ENCODE data around the gene CTSK. TPM values are rescaled to one million over a fixed set of nuclear protein-coding genes. Genes with fewer than 3 reads are reported as not detected.

Gene CTSK
- total RNA-seq, 4 donors from 2014 or later: 16.1 to 76.2 (median 36.8) TPM

DNA sequence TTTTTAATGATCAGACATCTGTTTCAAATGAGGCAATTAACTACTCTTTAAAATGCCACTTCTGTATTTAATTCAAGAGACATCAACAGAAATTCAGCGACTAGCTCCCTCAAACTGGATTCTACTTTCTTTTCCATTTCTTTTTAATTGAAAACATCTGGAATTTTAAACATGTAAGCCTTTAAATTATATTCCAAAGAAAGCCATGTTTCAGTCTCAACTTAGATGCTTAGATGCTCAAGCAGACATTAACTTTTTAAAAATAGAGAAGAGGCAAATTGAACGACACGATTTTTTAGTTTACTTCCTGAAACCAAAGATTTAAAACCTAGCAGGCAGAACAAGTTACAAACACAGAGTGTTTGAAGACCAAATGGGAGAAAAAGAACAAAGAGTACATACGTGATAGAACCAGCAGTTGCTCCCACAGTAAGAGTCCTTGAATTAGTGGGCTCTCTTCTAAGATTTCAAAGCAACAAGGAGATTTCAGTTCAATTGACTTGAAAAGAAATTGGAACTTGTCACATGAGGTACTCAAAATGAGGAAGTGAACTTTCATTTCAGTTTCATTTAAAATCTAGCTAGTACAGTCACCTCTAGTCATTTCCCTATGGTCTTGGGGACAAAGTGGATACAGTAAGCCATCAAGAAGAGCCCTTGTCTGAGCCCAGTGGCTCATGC lies 42.6 kb downstream of the CTSK start, which contains the start of gene CTSS:
Gene CTSS, minus strand, starts transcription at position 483 of the 681 bp plus-strand sequence. CDS start 1,015 bp downstream, outside the sequence.
- Histone ChIP-seq H3K27ac (peak within 1 kb of the TSS in 2 of 3 donors; percentile 18 to 49), H3K4me1 (peaks cover 0 to 11% of the 10 kb centered on the region in 2 donors), H3K36me3 (no peaks in the 10 kb centered on the region), H3K4me3 (replicated peaks in 1 of 3) (peak within 1 kb of the TSS in 1 of 3 donors; percentile 0), H3K27me3 (no peaks in the 10 kb centered on the region), H3K9me3 (no peaks in the 10 kb centered on the region)
- WGBS, 2 donors: 25 to 30% methylated on average over 4 of the region's 4 CpGs
- TF ChIP-seq, protein P1, sequence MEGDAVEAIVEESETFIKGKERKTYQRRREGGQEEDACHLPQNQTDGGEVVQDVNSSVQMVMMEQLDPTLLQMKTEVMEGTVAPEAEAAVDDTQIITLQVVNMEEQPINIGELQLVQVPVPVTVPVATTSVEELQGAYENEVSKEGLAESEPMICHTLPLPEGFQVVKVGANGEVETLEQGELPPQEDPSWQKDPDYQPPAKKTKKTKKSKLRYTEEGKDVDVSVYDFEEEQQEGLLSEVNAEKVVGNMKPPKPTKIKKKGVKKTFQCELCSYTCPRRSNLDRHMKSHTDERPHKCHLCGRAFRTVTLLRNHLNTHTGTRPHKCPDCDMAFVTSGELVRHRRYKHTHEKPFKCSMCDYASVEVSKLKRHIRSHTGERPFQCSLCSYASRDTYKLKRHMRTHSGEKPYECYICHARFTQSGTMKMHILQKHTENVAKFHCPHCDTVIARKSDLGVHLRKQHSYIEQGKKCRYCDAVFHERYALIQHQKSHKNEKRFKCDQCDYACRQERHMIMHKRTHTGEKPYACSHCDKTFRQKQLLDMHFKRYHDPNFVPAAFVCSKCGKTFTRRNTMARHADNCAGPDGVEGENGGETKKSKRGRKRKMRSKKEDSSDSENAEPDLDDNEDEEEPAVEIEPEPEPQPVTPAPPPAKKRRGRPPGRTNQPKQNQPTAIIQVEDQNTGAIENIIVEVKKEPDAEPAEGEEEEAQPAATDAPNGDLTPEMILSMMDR (IDR thresholded peaks at IDR 0.05): no peak
- no peak for TF ChIP-seq POLR2A (IDR thresholded peaks at IDR 0.05)
- intact Hi-C loops (cut with DNase I): no loop called here
- DNase-seq: no peak

- Histone ChIP-seq H3K27me3 (no peaks in the 10 kb centered on the region), H3K4me3 (replicated peaks in 1 of 3) (peak overlapping the region in 1 of 3 donors; percentile 0), H3K9me3 (no peaks in the 10 kb centered on the region), H3K36me3 (no peaks in the 10 kb centered on the region), H3K27ac (peak overlapping the region in 1 of 3 donors; percentile 18), H3K4me1 (peaks cover 0 to 11% of the 10 kb centered on the region in 2 donors)
- DNase-seq: no peak
- intact Hi-C loops (cut with DNase I): no loop called here
- WGBS, 2 donors: 51 to 62% methylated on average over 2 of the region's 2 CpGs
- TF ChIP-seq, protein P1 (IDR thresholded peaks at IDR 0.05): no peak
- no peak for TF ChIP-seq POLR2A (IDR thresholded peaks at IDR 0.05)
These were observed 43.4 kb downstream of the CTSK start for GRCh38 chr1:150764617-150765101.

DNA sequence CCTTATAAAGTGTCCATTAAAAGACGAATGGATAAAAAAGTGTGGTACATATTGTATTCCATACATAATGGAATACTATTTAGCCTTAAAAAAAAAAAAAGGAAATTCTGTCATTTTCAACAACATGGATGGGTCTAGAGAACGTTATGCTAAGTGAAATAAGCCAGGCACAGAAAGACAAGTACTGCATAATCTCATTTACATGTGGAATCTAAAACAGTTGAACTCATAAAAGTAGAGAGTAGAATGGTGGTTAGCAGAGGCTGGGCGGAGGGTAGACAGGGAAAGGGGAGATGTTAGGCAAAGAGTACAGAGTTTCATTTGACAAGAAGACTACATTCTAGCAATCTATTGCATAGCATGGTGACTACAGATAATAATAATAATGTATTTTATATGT lies 45.0 kb downstream of the CTSK start:
- peaks cover 0 to 11% of the 10 kb centered on the region in 2 donors for H3K4me1 ChIP-seq
- 88 to 91% methylated on average over 3 of the region's 3 CpGs for WGBS, 2 donors
- no peaks in the 10 kb centered on the region for H3K9me3 ChIP-seq
- intact Hi-C loops (cut with DNase I): no loop called here
- no peak for DNase-seq
- no peak for TF ChIP-seq POLR2A (IDR thresholded peaks at IDR 0.05)
- TF ChIP-seq, protein P1 (IDR thresholded peaks at IDR 0.05): no peak
- H3K36me3 ChIP-seq: no peaks in the 10 kb centered on the region
- no peaks in the 10 kb centered on the region for H3K27me3 ChIP-seq
- H3K27ac ChIP-seq: no peak overlapping the region
- no peak overlapping the region for H3K4me3 ChIP-seq (replicated peaks in 1 of 3)

DNA sequence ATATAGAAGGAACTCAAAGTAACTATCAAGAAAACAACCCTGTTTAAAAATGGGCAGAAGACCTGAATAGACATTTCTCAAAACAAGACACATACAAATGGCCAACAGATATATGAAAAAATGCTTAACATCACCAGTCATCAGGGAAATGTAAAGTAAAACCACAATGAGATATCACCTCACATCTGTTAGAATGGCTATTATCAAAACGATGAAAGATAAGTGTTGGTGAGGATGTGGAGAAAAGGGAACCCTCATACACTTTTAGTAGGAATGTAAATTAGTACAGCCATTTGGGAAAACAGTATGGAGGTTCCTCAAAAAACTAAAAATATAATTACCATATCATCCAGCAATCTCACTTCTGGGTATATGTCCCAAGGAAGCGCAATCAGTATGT lies 45.5 kb downstream of the CTSK start:
- H3K4me1 ChIP-seq: peaks cover 0 to 11% of the 10 kb centered on the region in 2 donors
- H3K27ac ChIP-seq: no peak overlapping the region
- H3K36me3 ChIP-seq: no peaks in the 10 kb centered on the region
- H3K27me3 ChIP-seq: no peaks in the 10 kb centered on the region
- no peak overlapping the region for H3K4me3 ChIP-seq (replicated peaks in 1 of 3)
- H3K9me3 ChIP-seq: no peaks in the 10 kb centered on the region
- no peak for DNase-seq
- intact Hi-C loops (cut with DNase I): no loop called here
- TF ChIP-seq POLR2A (IDR thresholded peaks at IDR 0.05): no peak
- TF ChIP-seq, protein P1 (IDR thresholded peaks at IDR 0.05): no peak
- WGBS, 2 donors: 90 to 91% methylated on average over 2 of the region's 2 CpGs

- DNase-seq: no peak
- Histone ChIP-seq H3K27ac (no peak overlapping the region), H3K27me3 (no peaks in the 10 kb centered on the region), H3K4me1 (peaks cover 0 to 11% of the 10 kb centered on the region in 2 donors), H3K36me3 (no peaks in the 10 kb centered on the region), H3K9me3 (no peaks in the 10 kb centered on the region), H3K4me3 (replicated peaks in 1 of 3) (no peak overlapping the region)
- no peak for TF ChIP-seq POLR2A (IDR thresholded peaks at IDR 0.05)
- TF ChIP-seq, protein P1 (IDR thresholded peaks at IDR 0.05): no peak
- 86 to 91% methylated on average over 1 of the region's 1 CpG for WGBS, 2 donors
- intact Hi-C loops (cut with DNase I): no loop called here
These were observed 46.3 kb downstream of the CTSK start for GRCh38 chr1:150761801-150762200.

Measured in thyroid gland (tissue), 4 donors.